MM.1S (cell line): ENCODE data around the gene HELZ.

Experiments
- DNase-seq: peaks from one replicate; pipeline ENCODE4 v3.0.0-alpha.2; 2015
- H2AFZ ChIP-seq: fragments of 300-600 bp; sonication (generic); 2 replicates; pipeline ENCODE4 v1.6.0; 2016; ENCODE audit warnings: antibody characterized with exemption, low read length
- H3F3A ChIP-seq: fragments of 300-600 bp; sonication (generic); 2 replicates; pipeline ENCODE4 v1.6.1; 2016; ENCODE audit warnings: mild to moderate bottlenecking, antibody characterized with exemption, low read length, moderate library complexity, mixed read lengths; ENCODE audit not compliant: insufficient read depth
- H3K27ac ChIP-seq: fragments of 300-600 bp; sonication (generic); 2 replicates; pipeline ENCODE4 v1.5.1; 2016; ENCODE audit warnings: mild to moderate bottlenecking, low read length
- H3K27me3 ChIP-seq: fragments of 300-600 bp; sonication (generic); replicated peaks from 2 replicates; pipeline ENCODE4 v1.6.0; 2016; ENCODE audit warnings: low read length; ENCODE audit not compliant: insufficient read depth
- H3K36me3 ChIP-seq: fragments of 300-600 bp; sonication (generic); replicated peaks from 2 replicates; pipeline ENCODE4 v1.6.1; 2016; ENCODE audit warnings: mild to moderate bottlenecking, low read length, mixed read lengths; ENCODE audit not compliant: insufficient read depth
- H3K4me1 ChIP-seq: fragments of 300-600 bp; sonication (generic); 2 replicates; pipeline ENCODE4 v1.6.1; 2016; ENCODE audit warnings: low read length, mixed read lengths
- H3K4me2 ChIP-seq: fragments of 300-600 bp; sonication (generic); 2 replicates; pipeline ENCODE4 v1.6.0; 2016; ENCODE audit warnings: low read depth, low read length
- H3K4me3 ChIP-seq: fragments of 300-600 bp; sonication (generic); 2 replicates; pipeline ENCODE4 v1.5.1; 2016; ENCODE audit warnings: low read length, mixed read lengths
- H3K79me2 ChIP-seq: fragments of 300-600 bp; sonication (generic); 2 replicates; pipeline ENCODE4 v1.6.1; 2016; ENCODE audit warnings: mixed run types, low read length, mixed read lengths
- H3K9ac ChIP-seq: fragments of 300-600 bp; sonication (generic); 2 replicates; pipeline ENCODE4 v1.6.1; 2016; ENCODE audit warnings: low read length, mixed read lengths
- H3K9me2 ChIP-seq: fragments of 300-600 bp; sonication (generic); replicated peaks from 2 replicates; pipeline ENCODE4 v1.6.1; 2016; ENCODE audit warnings: mild to moderate bottlenecking, low read length, mixed read lengths; ENCODE audit not compliant: insufficient read depth
- H3K9me3 ChIP-seq: fragments of 300-600 bp; sonication (generic); replicated peaks from 2 replicates; pipeline ENCODE4 v1.6.1; 2016; ENCODE audit warnings: mild to moderate bottlenecking, low read length, mixed read lengths; ENCODE audit not compliant: insufficient read depth
- H4K20me1 ChIP-seq: fragments of 300-600 bp; sonication (generic); 2 replicates; pipeline ENCODE4 v1.6.1; 2016; ENCODE audit warnings: mild to moderate bottlenecking, low read length, moderate library complexity, mixed read lengths; ENCODE audit not compliant: insufficient read depth
- CTCF ChIP-seq: fragments of 300-600 bp; sonication (generic); IDR thresholded peaks from 2 replicates; pipeline ENCODE4 v1.5.1; 2016; ENCODE audit warnings: antibody characterized with exemption, low read length, mixed read lengths
- EZH2 ChIP-seq: fragments of 300-600 bp; sonication (generic); optimal IDR thresholded peaks from 2 replicates; pipeline ENCODE3; 2017; ENCODE audit warnings: low read depth, mild to moderate bottlenecking, antibody characterized with exemption, low read length, mixed read lengths
- EZH2phosphoT487 ChIP-seq: fragments of 300-600 bp; sonication (generic); IDR thresholded peaks from 2 replicates; pipeline ENCODE4 v1.6.1; 2018; ENCODE audit warnings: antibody characterized with exemption, low read length

Gene HELZ

GRCh38 chr17:67124450-67125148, 120.4 kb downstream of the HELZ start:
- Histone ChIP-seq H3K36me3 (peaks cover 7% of the 10 kb centered on the region; the same call in 1 of the 2 replicates), H3K4me3 (no peak overlapping the region), H3K27me3 (no peaks in the 10 kb centered on the region), H3K27ac (no peak overlapping the region), H3K79me2 (no peaks in the 10 kb centered on the region), H3K4me1 (no peaks in the 10 kb centered on the region), H3K9ac (no peak overlapping the region), H3K4me2 (no peak overlapping the region), H2AFZ (no peak overlapping the region), H3K9me3 (no peaks in the 10 kb centered on the region), H3K9me2 (no peaks in the 10 kb centered on the region), H3F3A (no peaks in the 10 kb centered on the region), H4K20me1 (no peaks in the 10 kb centered on the region)
- no peak for TF ChIP-seq CTCF
- TF ChIP-seq EZH2, result no peak
- no peak for DNase-seq

- Histone ChIP-seq H4K20me1 (no peaks in the 10 kb centered on the region), H3K79me2 (no peaks in the 10 kb centered on the region), H3K9ac (no peak overlapping the region), H3K4me2 (no peak overlapping the region), H3F3A (no peaks in the 10 kb centered on the region), H3K9me2 (no peaks in the 10 kb centered on the region), H3K4me3 (no peak overlapping the region), H3K36me3 (peaks cover 12% of the 10 kb centered on the region; the same call in 1 of the 2 replicates), H2AFZ (no peak overlapping the region), H3K9me3 (no peaks in the 10 kb centered on the region), H3K27ac (no peak overlapping the region), H3K27me3 (no peaks in the 10 kb centered on the region), H3K4me1 (no peaks in the 10 kb centered on the region)
- no peak for DNase-seq
- no peak for TF ChIP-seq CTCF
- TF ChIP-seq EZH2phosphoT487, result no peak
- TF ChIP-seq EZH2, result no peak
Measured at GRCh38 chr17:67123699-67124098, 121.3 kb downstream of the HELZ start.

- peaks cover 9% of the 10 kb centered on the region; the same call in 1 of the 2 replicates for H3K36me3 ChIP-seq
- H4K20me1 ChIP-seq, result no peaks in the 10 kb centered on the region
- no peaks in the 10 kb centered on the region for H3K4me1 ChIP-seq
- no peaks in the 10 kb centered on the region for H3K27me3 ChIP-seq
- no peak for DNase-seq
- H3K4me3 ChIP-seq, result no peak overlapping the region
- H3F3A ChIP-seq, result no peaks in the 10 kb centered on the region
- H3K27ac ChIP-seq, result no peak overlapping the region
- H3K4me2 ChIP-seq, result no peak overlapping the region
- peaks cover 3% of the 10 kb centered on the region; the same call in 1 of the 2 replicates for H3K79me2 ChIP-seq
- no peak overlapping the region for H3K9ac ChIP-seq
- no peaks in the 10 kb centered on the region for H3K9me3 ChIP-seq
- H2AFZ ChIP-seq, result no peak overlapping the region
- H3K9me2 ChIP-seq, result no peaks in the 10 kb centered on the region
- TF ChIP-seq EZH2 (no peak), CTCF (no peak), EZH2phosphoT487 (no peak)
Measured at GRCh38 chr17:67121316-67121891, 123.6 kb downstream of the HELZ start.
